Measurements from ENCODE around the gene CTU2.
"Not testable (repeated sequence)": the region's sequence is repeated elsewhere in the genome, so short reads cannot be mapped to it uniquely, and the experiment has no call there.

Gene CTU2

GRCh38 chr16:88662843-88663606, 43.3 kb upstream of the CTU2 start, which contains the start of gene MVD:
Gene MVD (minus strand): TSS chr16:88663091. CDS start chr16:88663080, 11 bp downstream.
- TF ChIP-seq CTCF (IDR thresholded peaks at IDR 0.05; ENCODE audit: control insufficient read depth, extremely low read depth, insufficient read depth) = no peak
- peak; percentile 85 for DNase-seq (ENCODE audit: low read depth)
- peak within 1 kb of the TSS; percentile 83 for H3K4me3 ChIP-seq (ENCODE audit: low read depth, low read length)

GRCh38 chr16:88665148-88665547, 41.2 kb upstream of the CTU2 start:
- no peak for DNase-seq (ENCODE audit: low read depth)
- no peak overlapping the region for H3K4me3 ChIP-seq (ENCODE audit: low read depth, low read length)
- no peak for TF ChIP-seq CTCF (IDR thresholded peaks at IDR 0.05; ENCODE audit: control insufficient read depth, extremely low read depth, insufficient read depth)

- no peak overlapping the region for H3K4me3 ChIP-seq (ENCODE audit: low read depth, low read length)
- DNase-seq (ENCODE audit: low read depth) = no peak
- TF ChIP-seq CTCF (IDR thresholded peaks at IDR 0.05; ENCODE audit: control insufficient read depth, extremely low read depth, insufficient read depth) = no peak
Observed at GRCh38 chr16:88665570-88665969, 40.7 kb upstream of the CTU2 start.

GRCh38 chr16:88667461-88667860, 38.8 kb upstream of the CTU2 start:
- H3K4me3 ChIP-seq (ENCODE audit: low read depth, low read length) = no peak overlapping the region
- no peak for DNase-seq (ENCODE audit: low read depth)
- no peak for TF ChIP-seq CTCF (IDR thresholded peaks at IDR 0.05; ENCODE audit: control insufficient read depth, extremely low read depth, insufficient read depth)

GRCh38 chr16:88669493-88669892, 36.8 kb upstream of the CTU2 start:
- DNase-seq (ENCODE audit: low read depth); H3K4me3 ChIP-seq (ENCODE audit: low read depth, low read length): not testable (repeated sequence)

GRCh38 chr16:88669980-88670379, 36.3 kb upstream of the CTU2 start:
- TF ChIP-seq CTCF (IDR thresholded peaks at IDR 0.05; ENCODE audit: control insufficient read depth, extremely low read depth, insufficient read depth) = no peak
- no peak for DNase-seq (ENCODE audit: low read depth)
- no peak overlapping the region for H3K4me3 ChIP-seq (ENCODE audit: low read depth, low read length)

GRCh38 chr16:88671806-88672205, 34.5 kb upstream of the CTU2 start:
- TF ChIP-seq CTCF (IDR thresholded peaks at IDR 0.05; ENCODE audit: control insufficient read depth, extremely low read depth, insufficient read depth) = no peak
- no peak for DNase-seq (ENCODE audit: low read depth)
- no peak overlapping the region for H3K4me3 ChIP-seq (ENCODE audit: low read depth, low read length)
